Neural progenitor cell (in vitro differentiated cells): ENCODE data around the gene FAM20A.

Experiments
- EZH2 ChIP-seq: fragments of 200-600 bp; sonication (generic); IDR thresholded peaks from 2 replicates; pipeline ENCODE4 v1.6.1; 2017; ENCODE audit warnings: antibody characterized with exemption, mild to moderate bottlenecking, moderate library complexity
- EZH2phosphoT487 ChIP-seq: fragments of 200-600 bp; sonication (generic); IDR thresholded peaks from 2 replicates; pipeline ENCODE4 v1.6.1; 2017; ENCODE audit warnings: antibody characterized with exemption
- TF ChIP-seq, protein P1 (sequence below): fragments of 200-600 bp; sonication (generic); IDR thresholded peaks from 2 replicates; pipeline ENCODE4 v1.5.1; 2017; ENCODE audit warnings: antibody characterized with exemption, mild to moderate bottlenecking

DNA sequence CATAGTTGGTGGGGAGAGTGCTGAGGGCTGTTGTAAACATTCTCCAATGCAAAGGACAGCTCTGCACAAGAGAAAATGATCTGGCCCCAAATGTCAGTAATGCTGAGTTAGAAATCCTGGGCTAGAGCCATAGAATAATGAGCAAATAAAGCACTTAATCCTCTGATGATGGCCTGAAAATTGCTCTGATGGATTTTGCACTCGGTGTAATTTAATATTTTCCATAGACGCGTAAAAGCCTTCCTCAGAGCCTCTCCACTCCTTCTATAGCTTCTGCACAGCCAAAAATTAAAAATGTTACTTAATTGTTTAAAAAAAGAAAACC is 23.7 kb downstream of the FAM20A start:
- TF ChIP-seq, protein P1, sequence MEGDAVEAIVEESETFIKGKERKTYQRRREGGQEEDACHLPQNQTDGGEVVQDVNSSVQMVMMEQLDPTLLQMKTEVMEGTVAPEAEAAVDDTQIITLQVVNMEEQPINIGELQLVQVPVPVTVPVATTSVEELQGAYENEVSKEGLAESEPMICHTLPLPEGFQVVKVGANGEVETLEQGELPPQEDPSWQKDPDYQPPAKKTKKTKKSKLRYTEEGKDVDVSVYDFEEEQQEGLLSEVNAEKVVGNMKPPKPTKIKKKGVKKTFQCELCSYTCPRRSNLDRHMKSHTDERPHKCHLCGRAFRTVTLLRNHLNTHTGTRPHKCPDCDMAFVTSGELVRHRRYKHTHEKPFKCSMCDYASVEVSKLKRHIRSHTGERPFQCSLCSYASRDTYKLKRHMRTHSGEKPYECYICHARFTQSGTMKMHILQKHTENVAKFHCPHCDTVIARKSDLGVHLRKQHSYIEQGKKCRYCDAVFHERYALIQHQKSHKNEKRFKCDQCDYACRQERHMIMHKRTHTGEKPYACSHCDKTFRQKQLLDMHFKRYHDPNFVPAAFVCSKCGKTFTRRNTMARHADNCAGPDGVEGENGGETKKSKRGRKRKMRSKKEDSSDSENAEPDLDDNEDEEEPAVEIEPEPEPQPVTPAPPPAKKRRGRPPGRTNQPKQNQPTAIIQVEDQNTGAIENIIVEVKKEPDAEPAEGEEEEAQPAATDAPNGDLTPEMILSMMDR: no peak
- TF ChIP-seq EZH2: no peak
- TF ChIP-seq EZH2phosphoT487: no peak
